ENCODE data around the gene GPC4.

The GPC4 gene

DNA sequence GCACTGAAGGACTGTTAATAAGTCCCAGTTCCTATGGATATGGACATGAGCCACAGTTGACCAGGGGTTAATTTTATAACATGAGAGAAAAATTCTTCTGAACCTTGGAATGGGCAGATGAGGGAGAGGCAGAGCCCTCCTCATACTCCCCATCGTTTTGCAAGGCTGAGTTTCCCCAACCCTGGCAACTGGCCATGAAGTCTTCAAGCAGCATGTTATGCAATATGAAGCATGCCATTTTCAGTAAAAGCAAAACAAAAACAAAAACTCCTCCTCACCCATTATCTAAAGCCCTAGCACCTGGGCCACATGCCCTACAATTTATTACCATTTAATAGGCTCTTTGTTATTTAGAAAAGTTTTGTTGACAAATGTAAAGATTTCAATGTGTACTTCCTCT is 64.5 kb downstream of the GPC4 start:
- peak; percentile 26 for DNase-seq (ENCODE audit: low read depth)
- H3K4me3 ChIP-seq (ENCODE audit: low read length), result no peak overlapping the region
- no peak for TF ChIP-seq CTCF (conservative IDR thresholded peaks at IDR 0.05; ENCODE audit: low read length)

- H3K4me3 ChIP-seq (ENCODE audit: low read length), result no peak overlapping the region
- DNase-seq (ENCODE audit: low read depth), result no peak
- no peak for TF ChIP-seq CTCF (conservative IDR thresholded peaks at IDR 0.05; ENCODE audit: low read length)
Observed at GRCh38 chrX:133346026-133346425, 69.3 kb downstream of the GPC4 start.

GRCh38 chrX:133339566-133339965 is 75.7 kb downstream of the GPC4 start:
- TF ChIP-seq CTCF (conservative IDR thresholded peaks at IDR 0.05; ENCODE audit: low read length), result no peak
- H3K4me3 ChIP-seq (ENCODE audit: low read length), result no peak overlapping the region
- no peak for DNase-seq (ENCODE audit: low read depth)

DNA sequence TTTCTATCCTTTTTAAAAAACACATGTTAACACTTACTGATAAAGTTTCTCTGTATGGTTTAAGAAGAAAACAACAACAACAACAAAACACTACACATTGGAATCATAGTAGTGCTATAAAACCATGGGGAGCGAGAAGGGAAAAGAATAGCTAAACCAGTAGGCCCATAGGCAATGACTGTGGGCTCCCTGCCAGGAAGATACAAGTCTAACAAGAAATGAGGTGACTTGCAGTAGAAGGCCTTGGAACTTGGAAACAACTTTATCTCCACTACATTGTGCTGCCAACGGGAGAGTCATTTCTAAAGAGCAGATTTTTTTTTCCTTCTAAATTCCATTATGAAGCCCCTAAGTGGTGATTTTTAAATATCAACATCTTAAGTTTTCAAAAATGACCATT is 78.0 kb downstream of the GPC4 start:
- no peak for DNase-seq (ENCODE audit: low read depth)
- TF ChIP-seq CTCF (conservative IDR thresholded peaks at IDR 0.05; ENCODE audit: low read length), result no peak

DNA sequence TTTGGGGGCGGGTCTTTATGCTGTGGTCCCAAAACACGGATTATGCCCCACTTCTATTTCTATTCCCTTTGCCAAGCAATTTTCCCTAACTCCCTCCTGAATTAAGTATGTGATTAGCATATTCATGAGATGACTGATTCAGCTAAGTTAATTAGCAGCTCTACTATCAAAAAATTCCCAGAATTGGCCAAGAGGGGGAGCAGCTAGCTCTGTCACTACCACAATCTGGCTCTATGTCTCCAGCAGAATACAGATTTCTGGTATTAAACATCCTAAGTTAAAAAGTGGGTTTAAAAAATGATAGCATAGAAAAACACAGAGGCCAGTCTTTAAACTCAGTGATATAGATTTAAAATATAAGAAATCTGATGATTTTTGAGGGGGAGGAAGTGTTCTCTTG is 80.3 kb downstream of the GPC4 start:
- peak; percentile 61 for TF ChIP-seq CTCF (conservative IDR thresholded peaks at IDR 0.05; ENCODE audit: low read length)
- H3K4me3 ChIP-seq (ENCODE audit: low read length), result no peak overlapping the region
- peak; percentile 28 for DNase-seq (ENCODE audit: low read depth)

More for the DNA sequence above, 78.0 kb downstream of the GPC4 start:
- no peak overlapping the region for H3K4me3 ChIP-seq (ENCODE audit: low read length)

DNA sequence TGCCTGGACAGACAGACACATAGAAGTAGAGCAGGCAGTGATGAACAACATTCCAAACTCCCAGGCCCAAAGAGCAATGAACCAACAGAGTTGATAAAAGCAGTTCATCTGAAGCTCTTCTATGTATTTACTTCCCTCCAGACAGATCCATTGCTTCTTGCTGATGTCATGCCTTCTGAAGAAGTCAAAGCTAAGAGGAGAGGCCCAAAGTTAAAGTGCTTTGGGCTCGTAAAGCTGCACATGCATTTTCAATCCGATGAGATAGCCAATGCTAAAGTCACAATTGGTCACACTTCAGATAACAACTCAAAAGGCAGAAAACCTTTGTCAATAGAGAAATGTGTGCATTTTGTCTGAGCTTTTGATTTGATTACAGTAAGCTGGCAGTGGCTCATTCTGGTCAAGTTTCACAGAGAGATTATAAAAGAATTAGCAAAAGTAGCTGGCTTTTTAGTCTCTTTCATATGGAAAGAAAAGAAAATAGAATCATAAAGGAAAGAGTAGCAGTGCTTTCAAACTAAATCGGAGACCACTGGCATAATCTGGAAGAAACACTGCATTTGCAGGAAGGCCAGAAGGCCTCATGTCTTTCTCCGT is 82.0 kb downstream of the GPC4 start:
- H3K4me3 ChIP-seq (ENCODE audit: low read length), result no peak overlapping the region
- no peak for DNase-seq (ENCODE audit: low read depth)
- no peak for TF ChIP-seq CTCF (conservative IDR thresholded peaks at IDR 0.05; ENCODE audit: low read length)

- DNase-seq (ENCODE audit: low read depth), result no peak
- TF ChIP-seq CTCF (conservative IDR thresholded peaks at IDR 0.05; ENCODE audit: low read length), result no peak
- H3K4me3 ChIP-seq (ENCODE audit: low read length), result no peak overlapping the region
Observed at GRCh38 chrX:133332737-133333136, 82.6 kb downstream of the GPC4 start.

All from AG10803 (cell line).